COR-L47 (cell line): ENCODE measurements around the gene SH3RF3.

Source experiments
- DNase-seq: peaks from one replicate; lab custom pipeline; 2025; lab: John Stamatoyannopoulos, UW

Gene SH3RF3

GRCh38 chr2:109476641-109477441 is 347.8 kb downstream of the SH3RF3 start:
- DNase-seq, result no peak

- DNase-seq, result no peak
Observed at GRCh38 chr2:109478906-109479493, 350.0 kb downstream of the SH3RF3 start.

- no peak for DNase-seq
Observed at GRCh38 chr2:109479804-109480203, 350.8 kb downstream of the SH3RF3 start.

GRCh38 chr2:109480486-109481195 is 351.6 kb downstream of the SH3RF3 start:
- DNase-seq, result no peak

GRCh38 chr2:109481196-109481555 is 352.2 kb downstream of the SH3RF3 start:
- no peak for DNase-seq

- no peak for DNase-seq
Observed at GRCh38 chr2:109481599-109481998, 352.6 kb downstream of the SH3RF3 start.

- DNase-seq, result no peak
Observed at GRCh38 chr2:109482361-109482861, 353.4 kb downstream of the SH3RF3 start.

DNA sequence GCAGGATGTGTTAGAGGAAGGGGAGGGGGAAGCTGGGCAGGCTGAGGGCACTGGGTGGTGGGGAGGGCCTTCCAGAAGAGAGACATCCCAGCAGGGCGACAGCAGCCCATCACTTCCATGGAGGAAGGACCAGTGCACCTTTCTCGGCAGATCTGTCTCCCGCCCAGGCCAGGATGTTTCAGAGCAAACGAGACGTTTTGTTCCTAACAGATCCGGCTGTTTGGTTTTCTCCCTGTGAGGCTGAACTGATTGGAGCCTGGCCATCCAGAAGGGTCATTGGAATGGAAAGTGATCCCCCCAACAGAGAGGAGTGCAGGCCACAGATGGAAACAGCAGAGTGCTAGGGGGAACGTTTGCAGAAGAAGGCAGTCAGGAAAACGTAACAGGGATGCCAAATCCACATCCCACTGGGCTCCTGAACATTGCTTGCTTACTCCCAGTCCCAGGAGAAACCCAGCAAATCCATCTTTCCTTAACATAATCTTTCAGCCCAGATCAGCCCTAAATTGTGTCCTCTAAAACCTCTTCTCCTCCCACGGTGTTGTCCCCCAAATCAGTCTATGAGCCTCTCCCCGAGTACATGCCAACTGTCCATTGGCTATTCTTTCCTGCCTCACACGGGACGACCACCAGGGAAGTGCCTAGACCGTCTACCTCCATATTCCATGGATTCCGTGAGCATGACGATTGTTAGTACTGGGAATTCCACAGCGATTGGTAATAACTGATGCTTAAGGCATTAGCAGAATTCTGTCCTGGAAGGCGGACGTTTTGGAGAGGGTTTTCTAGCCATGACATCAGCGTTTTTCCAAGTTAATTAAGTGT is 357.9 kb downstream of the SH3RF3 start:
- DNase-seq, result no peak

DNA sequence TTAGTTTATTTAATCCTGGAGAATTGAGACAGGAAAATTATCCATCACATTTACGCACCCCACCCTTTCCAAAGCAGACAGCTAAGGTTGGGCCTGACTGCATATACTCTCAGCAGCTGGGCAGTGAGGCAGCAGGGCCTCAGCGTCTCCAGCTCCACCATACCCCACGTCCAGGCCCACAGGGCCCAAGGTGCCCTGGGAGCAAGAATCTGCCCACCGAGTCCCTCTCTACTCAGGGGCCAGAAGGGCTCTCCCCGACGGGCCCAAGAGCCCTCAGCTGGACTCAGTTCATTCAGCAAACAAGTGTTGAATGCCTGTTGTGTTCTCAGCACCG is 358.5 kb downstream of the SH3RF3 start:
- no peak for DNase-seq

- DNase-seq, result no peak
Observed at GRCh38 chr2:109487871-109488655, 359.1 kb downstream of the SH3RF3 start.

DNA sequence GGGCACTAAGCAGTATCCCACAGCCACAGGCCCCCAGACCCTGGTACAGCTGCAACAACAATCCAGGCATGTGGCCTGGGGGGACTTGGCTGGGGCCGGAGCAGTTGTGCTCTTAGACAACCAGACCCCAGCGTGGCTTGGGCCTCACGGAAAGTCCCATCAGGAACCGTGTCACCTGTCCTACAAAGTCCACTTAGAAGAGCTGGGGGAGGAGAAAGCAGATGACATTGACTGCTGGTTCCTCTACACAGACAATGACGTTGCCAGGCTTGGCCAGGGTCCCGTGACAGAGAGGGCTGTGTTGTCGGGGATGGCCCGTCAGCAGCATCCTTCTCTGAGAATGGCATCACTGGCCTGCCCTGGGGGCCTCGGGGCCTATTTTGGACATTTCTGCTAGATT is 360.3 kb downstream of the SH3RF3 start:
- no peak for DNase-seq

- DNase-seq, result no peak
Observed at GRCh38 chr2:109493176-109493935, 364.4 kb downstream of the SH3RF3 start.

- no peak for DNase-seq
Observed at GRCh38 chr2:109494351-109494750, 365.3 kb downstream of the SH3RF3 start.

- DNase-seq, result no peak
Observed at GRCh38 chr2:109497463-109497862, 368.5 kb downstream of the SH3RF3 start.

- DNase-seq, result no peak
Observed at GRCh38 chr2:109497911-109498870, 369.2 kb downstream of the SH3RF3 start.

DNA sequence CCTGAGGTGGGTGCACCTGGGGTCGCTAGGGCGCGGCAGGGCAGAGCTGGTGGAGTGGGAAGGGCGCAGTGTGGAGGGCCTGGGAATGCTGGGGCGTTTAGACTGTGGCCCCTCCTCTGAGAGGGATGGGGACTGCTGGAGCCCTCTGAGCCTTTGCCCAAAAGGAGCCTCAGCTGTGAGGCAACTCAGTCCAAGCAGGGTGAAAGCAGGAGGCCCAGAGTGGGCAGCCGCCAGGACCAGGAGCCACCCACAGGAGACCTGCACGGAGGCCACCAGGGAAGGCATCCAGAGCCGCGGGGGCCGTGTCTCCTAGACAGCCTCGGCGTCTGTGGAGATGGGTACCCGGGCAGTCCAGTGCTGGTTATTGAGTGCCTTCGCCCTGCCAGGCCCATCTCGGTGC is 369.9 kb downstream of the SH3RF3 start:
- no peak for DNase-seq

DNA sequence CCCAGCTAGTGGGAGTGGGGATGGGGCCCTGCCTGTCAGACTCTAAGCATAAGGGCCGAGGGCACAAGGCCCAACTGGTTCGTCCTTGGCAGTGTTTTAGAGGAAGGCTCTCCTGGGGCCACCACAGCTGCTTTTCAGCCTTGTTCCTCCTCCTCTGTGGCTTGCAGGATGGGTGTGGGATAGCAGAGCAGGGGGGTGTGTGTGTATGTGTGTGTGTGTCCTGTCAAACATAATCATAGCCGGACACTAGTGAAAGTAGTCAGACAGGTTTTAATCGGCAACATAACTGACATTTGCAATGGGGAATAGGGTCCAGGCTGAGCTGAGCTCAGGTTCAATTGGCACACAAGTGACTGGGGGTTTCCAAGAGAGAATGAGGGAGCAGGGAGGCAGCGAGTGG is 370.6 kb downstream of the SH3RF3 start:
- no peak for DNase-seq

GRCh38 chr2:109500910-109501309 is 371.9 kb downstream of the SH3RF3 start:
- no peak for DNase-seq

- no peak for DNase-seq
Observed at GRCh38 chr2:109501461-109501860, 372.5 kb downstream of the SH3RF3 start.

DNA sequence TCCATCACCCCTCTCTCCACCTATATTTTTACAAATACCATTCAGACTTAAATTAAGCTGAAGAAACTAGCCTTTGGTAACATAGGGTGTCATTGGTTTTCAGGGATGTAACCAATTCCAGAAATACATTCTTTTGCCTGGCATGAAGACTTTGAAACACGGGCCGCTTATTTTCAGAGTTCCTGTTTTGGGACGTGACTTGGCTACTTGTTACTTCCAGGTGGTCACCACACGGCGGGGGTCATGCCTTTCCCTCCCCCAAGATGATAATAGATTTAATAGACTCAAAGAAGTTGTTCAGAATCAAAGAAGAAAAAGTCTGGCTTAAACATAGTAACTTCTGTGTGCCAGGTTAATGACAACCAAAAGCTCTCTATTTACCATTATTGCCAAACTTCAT is 374.2 kb downstream of the SH3RF3 start:
- DNase-seq, result no peak
